Heart left ventricle (tissue), 13 donors: ENCODE results near the gene SMIM28.

Experiments used
- CTCF ChIP-seq, 12 donors: fragments of 200-600 bp; sonication (generic) in 4 of 12; IDR thresholded peaks; one replicate each; pipeline versions ENCODE4 v1.5.0 to v1.8.0; 2018 to 2022; ENCODE audit warnings: antibody characterized with exemption in 12 of 12, mild to moderate bottlenecking in 5 of 12
- POLR2A ChIP-seq, 2 donors: fragments of 450-650 bp; IDR thresholded peaks; one replicate each; pipeline ENCODE4 v1.6.1; 2017; ENCODE audit warnings: antibody characterized with exemption in 2 of 2, mild to moderate bottlenecking in 2 of 2, moderate library complexity in 2 of 2
- donor health status: ischemic (EF 13 %, LVEDD 7.1; RV severe dilation, severe dysfunction).
- donor health status: DM: no; HTN: yes; CAD: no.
- donor health status: DM: no; HTN: no; CAD: no.
- donor health status: ischemic (EF 25% LVEDD 6.9; RV normal size, moderate dysfunction).
- donor health status: ischemic (EF 25% LVEDD 5.7; RV mildly dilated, moderate dysfunction).
- donor health status: ischemic (EF 35%, LVEDD 5.7; RV mildly dilated, moderate dysfunction).
- donor health status: nonischemic (EF 11% LVEDD 7.7; RV severe dilation, severe dysfunction).
- donor health status: DM: yes; HTN: yes; CAD: no.
- donor health status: PGD.
- donor health status: ischemic (EF 29% LVEDD 5.4; RV normal size, mild dysfunction).
- donor health status: nonischemic (EF 23%, LVEDD 6.1; RV moderate dilation, normal function).

DNA sequence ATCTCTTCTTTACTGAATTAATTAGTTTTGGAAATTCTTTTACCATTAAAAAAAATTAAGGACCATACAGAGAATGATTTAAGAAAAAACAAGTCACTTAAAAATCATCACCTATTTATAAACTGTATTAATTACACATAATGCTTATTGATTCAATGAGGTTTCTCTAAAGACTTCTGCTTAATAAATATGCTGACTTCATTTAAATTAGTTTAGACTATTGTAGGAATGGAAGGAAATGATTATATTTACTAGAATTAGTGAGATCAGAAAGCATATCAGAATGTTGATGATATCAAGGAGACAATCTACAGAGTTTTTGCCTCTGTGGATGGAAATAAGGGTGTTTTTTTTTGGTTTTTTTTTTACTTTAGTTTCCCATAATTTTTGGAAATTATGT lies 34.6 kb upstream of the SMIM28 start:
- TF ChIP-seq CTCF (IDR thresholded peaks at IDR 0.05) (no peak), POLR2A (IDR thresholded peaks at IDR 0.05) (no peak)
